Immature natural killer cell (primary cell): ENCODE measurements around the gene PTPRD. TPM values are rescaled to one million over a fixed set of nuclear protein-coding genes. Genes with fewer than 3 reads are reported as not detected.

Experiments
- DNase-seq, 3 donors: peaks; one replicate each; pipeline ENCODE4 v3.0.0; 2022; ENCODE audit warnings: mixed read lengths in 1 of 3
- H3K27ac Mint-ChIP-seq, 6 donors: one replicate each; pipeline ENCODE4 v1.8.0; 2020; ENCODE audit warnings: mixed read lengths in 6 of 6, mild to moderate bottlenecking in 5 of 6, inconsistent platforms in 4 of 6, moderate library complexity in 3 of 6
- H3K27me3 Mint-ChIP-seq, 3 donors: one replicate each; pipeline ENCODE4 v1.8.0; 2020 to 2021; ENCODE audit warnings: low read depth in 3 of 3, mild to moderate bottlenecking in 3 of 3, mixed read lengths in 3 of 3, moderate library complexity in 3 of 3, inconsistent platforms in 1 of 3
- H3K36me3 Mint-ChIP-seq, 3 donors: one replicate each; pipeline ENCODE4 v1.8.0; 2020; ENCODE audit warnings: mixed read lengths in 3 of 3, inconsistent platforms in 2 of 3, mild to moderate bottlenecking in 2 of 3
- H3K4me1 Mint-ChIP-seq, 2 donors: one replicate each; pipeline ENCODE4 v1.8.0; 2020; ENCODE audit warnings: inconsistent platforms in 2 of 2, mild to moderate bottlenecking in 2 of 2, mixed read lengths in 2 of 2, moderate library complexity in 1 of 2
- H3K4me3 Mint-ChIP-seq, 5 donors: one replicate each; pipeline ENCODE4 v1.8.0; 2020; ENCODE audit warnings: mild to moderate bottlenecking in 5 of 5, mixed read lengths in 5 of 5, inconsistent platforms in 3 of 5, moderate library complexity in 3 of 5
- H3K9me3 Mint-ChIP-seq, 6 donors: one replicate each; pipeline ENCODE4 v1.8.0; 2020; ENCODE audit warnings: mild to moderate bottlenecking in 6 of 6, mixed read lengths in 6 of 6, inconsistent platforms in 4 of 6, moderate library complexity in 3 of 6
- polyA plus RNA-seq, 3 donors: library from polyadenylated mRNA; unstranded; fragments of 300-500 nt; fragmentation: Illumina TruSeq; gene quantifications; one replicate each; pipeline ENCODE4 v1.2.3, GENCODE V29; 2021

The PTPRD gene
- polyA plus RNA-seq, 3 donors from 2014 or later = not detected

- Mint-ChIP-seq H3K27ac (no peak overlapping the region), H3K4me3 (no peak overlapping the region), H3K9me3 (peaks cover 2 to 34% (median 8%) of the 10 kb centered on the region in 6 donors), H3K27me3 (peaks cover 0 to 3% (median 0%) of the 10 kb centered on the region in 3 donors), H3K4me1 (peaks cover 0 to 12% of the 10 kb centered on the region in 2 donors), H3K36me3 (no peaks in the 10 kb centered on the region)
- no peak for DNase-seq
These were observed 692.3 kb downstream of the PTPRD start for GRCh38 chr9:9920425-9921060.

GRCh38 chr9:9919174-9919775, 693.5 kb downstream of the PTPRD start:
- Mint-ChIP-seq H3K4me1 (peaks cover 0 to 8% of the 10 kb centered on the region in 2 donors), H3K27me3 (peaks cover 0 to 3% (median 0%) of the 10 kb centered on the region in 3 donors), H3K9me3 (peaks cover 2 to 40% (median 17%) of the 10 kb centered on the region in 6 donors), H3K4me3 (no peak overlapping the region), H3K27ac (no peak overlapping the region), H3K36me3 (no peaks in the 10 kb centered on the region)
- DNase-seq = no peak

DNA sequence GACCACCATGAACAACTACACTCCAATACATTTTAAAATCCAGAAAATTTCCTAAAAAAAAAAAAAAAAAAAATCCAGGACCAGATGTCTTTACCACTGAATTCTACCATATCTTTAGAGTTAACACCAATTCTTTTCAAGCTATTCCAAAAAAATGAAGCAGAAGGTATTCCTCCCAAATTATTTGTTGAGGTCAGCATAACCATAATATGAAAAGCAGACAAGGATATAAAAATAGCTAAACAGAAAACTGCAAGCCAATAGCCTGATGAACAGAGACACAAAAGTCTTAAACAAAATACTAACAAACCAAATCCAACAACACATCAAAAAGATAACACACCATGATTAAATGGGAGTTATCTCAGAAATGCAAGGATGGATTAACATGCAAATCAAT, 695.4 kb downstream of the PTPRD start:
- Mint-ChIP-seq H3K27me3 (peaks cover 0 to 3% (median 0%) of the 10 kb centered on the region in 3 donors), H3K4me1 (no peaks in the 10 kb centered on the region), H3K9me3 (peaks cover 2 to 43% (median 15%) of the 10 kb centered on the region in 6 donors), H3K4me3 (no peak overlapping the region), H3K36me3 (no peaks in the 10 kb centered on the region), H3K27ac (no peak overlapping the region)
- DNase-seq = no peak

DNA sequence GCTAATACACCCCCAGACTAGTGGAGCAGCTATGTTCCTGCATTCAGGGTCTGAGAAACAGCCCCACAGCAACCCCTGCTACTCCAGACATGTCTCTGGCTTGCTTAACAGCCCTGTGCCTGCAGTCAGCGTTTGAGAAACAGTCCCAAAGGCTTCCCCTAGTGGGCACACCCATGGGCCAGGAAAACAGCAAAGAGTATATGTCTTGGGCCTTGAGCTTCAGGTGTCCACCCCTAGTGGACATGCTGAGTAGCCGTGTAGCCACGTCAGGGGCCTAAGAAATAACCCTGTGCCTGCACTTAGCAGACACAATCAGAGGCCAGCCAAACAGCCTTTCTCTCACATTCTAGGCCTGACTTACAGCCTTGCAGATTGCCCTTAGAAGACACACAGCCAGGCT, 698.6 kb downstream of the PTPRD start:
- H3K27ac Mint-ChIP-seq = no peak overlapping the region
- H3K4me1 Mint-ChIP-seq = no peaks in the 10 kb centered on the region
- H3K4me3 Mint-ChIP-seq = no peak overlapping the region
- H3K27me3 Mint-ChIP-seq = peaks cover 0 to 3% (median 0%) of the 10 kb centered on the region in 3 donors
- DNase-seq = no peak
- no peaks in the 10 kb centered on the region for H3K36me3 Mint-ChIP-seq
- H3K9me3 Mint-ChIP-seq = peaks cover 2 to 31% (median 14%) of the 10 kb centered on the region in 6 donors

- no peak for DNase-seq
- no peaks in the 10 kb centered on the region for H3K36me3 Mint-ChIP-seq
- H3K9me3 Mint-ChIP-seq = peaks cover 0 to 29% (median 13%) of the 10 kb centered on the region in 6 donors
- peaks cover 0 to 3% (median 0%) of the 10 kb centered on the region in 3 donors for H3K27me3 Mint-ChIP-seq
- H3K4me3 Mint-ChIP-seq = no peak overlapping the region
- H3K27ac Mint-ChIP-seq = no peak overlapping the region
- H3K4me1 Mint-ChIP-seq = no peaks in the 10 kb centered on the region
These were observed 699.4 kb downstream of the PTPRD start for GRCh38 chr9:9913276-9913832.

DNA sequence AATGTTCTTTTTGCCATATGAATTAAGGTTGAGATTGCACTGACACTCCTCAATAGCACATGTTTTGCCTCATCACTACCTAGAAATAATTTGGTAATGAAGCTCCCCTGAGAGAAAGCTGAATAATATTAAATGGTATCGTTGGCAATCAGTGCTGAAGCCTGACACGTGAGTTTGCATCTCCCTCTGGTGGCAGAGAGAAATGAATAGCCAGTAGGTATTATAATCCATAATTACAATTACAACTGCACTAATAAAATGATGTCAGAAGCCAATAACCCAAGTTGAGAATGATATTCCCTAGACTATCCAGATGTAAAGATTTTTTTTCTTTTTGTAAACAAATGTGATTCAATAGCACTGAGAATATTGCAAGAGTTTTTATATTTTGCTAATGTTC, 700.3 kb downstream of the PTPRD start:
- DNase-seq = no peak
- Mint-ChIP-seq H3K4me1 (no peaks in the 10 kb centered on the region), H3K27me3 (peaks cover 0 to 3% (median 0%) of the 10 kb centered on the region in 3 donors), H3K4me3 (no peak overlapping the region), H3K9me3 (peaks cover 0 to 27% (median 13%) of the 10 kb centered on the region in 6 donors), H3K27ac (no peak overlapping the region), H3K36me3 (no peaks in the 10 kb centered on the region)

DNA sequence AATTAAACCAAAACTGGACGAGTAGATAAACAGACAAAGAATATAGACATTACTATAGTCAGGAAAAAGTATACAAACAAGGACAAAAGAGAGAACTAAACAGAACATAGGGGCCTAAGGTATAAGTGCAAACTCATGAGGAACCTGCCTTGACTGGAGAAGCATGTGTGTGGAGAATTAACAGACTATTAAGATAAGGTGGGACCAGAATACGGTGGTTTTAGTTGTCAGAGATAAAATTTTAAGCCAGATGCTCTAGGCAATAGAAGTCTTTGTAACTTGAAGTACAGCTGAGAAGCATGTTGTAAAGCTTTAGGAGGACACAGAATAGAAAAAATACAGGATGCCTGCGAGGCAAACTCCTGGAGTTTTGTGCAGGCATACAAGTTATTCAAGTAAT, 707.1 kb downstream of the PTPRD start:
- no peaks in the 10 kb centered on the region for H3K4me1 Mint-ChIP-seq
- H3K4me3 Mint-ChIP-seq = no peak overlapping the region
- no peak overlapping the region for H3K27ac Mint-ChIP-seq
- DNase-seq = no peak
- no peaks in the 10 kb centered on the region for H3K27me3 Mint-ChIP-seq
- H3K9me3 Mint-ChIP-seq = peaks cover 0 to 26% (median 2%) of the 10 kb centered on the region in 6 donors
- no peaks in the 10 kb centered on the region for H3K36me3 Mint-ChIP-seq

DNA sequence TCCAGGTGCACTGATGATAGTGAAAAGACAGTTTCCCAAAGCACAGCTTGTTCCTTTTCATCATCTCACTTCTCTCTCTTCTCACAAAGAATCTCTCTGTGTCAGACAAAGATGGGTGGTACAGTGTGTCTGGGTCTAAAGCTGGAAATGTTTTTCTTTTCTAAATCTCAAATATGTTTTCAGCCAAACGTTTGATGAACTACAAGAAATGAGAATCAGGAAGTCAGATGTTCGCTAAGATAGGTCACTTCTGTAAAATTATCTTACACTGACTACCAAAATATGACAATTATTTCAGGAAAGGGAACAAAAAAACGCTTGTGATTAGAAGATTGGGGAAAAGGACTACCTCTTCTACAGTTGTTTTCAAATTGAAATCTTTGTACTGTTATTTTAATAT, 708.8 kb downstream of the PTPRD start:
- Mint-ChIP-seq H3K9me3 (peaks cover 0 to 33% (median 2%) of the 10 kb centered on the region in 6 donors), H3K36me3 (no peaks in the 10 kb centered on the region), H3K27ac (no peak overlapping the region), H3K4me1 (no peaks in the 10 kb centered on the region), H3K27me3 (no peaks in the 10 kb centered on the region), H3K4me3 (no peak overlapping the region)
- no peak for DNase-seq

GRCh38 chr9:9901624-9902023, 711.2 kb downstream of the PTPRD start:
- DNase-seq = no peak
- Mint-ChIP-seq H3K27me3 (no peaks in the 10 kb centered on the region), H3K27ac (no peak overlapping the region), H3K36me3 (no peaks in the 10 kb centered on the region), H3K4me1 (no peaks in the 10 kb centered on the region), H3K9me3 (peaks cover 0 to 22% (median 2%) of the 10 kb centered on the region in 6 donors), H3K4me3 (no peak overlapping the region)

DNA sequence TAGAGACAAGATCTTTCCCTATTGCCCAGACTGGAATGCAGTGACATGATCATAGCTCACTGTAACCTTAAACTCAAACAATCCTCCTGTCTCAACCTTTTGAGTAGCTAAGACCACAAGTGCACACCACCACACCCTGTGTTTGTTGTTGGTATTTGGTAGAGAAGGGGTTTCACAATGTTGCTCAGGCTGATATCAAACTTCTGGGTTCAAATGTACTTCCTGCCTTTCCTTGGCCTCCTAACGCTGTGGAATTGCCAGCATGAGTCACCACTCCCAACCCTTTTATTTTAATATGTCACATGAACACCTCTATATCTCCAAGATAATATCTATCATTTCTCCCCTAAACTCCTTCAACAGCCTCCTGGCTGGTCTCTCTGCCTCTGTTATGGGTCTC, 719.0 kb downstream of the PTPRD start:
- Mint-ChIP-seq H3K4me1 (no peaks in the 10 kb centered on the region), H3K4me3 (no peak overlapping the region), H3K27me3 (peaks cover 0 to 2% (median 0%) of the 10 kb centered on the region in 3 donors), H3K36me3 (no peaks in the 10 kb centered on the region), H3K27ac (no peak overlapping the region), H3K9me3 (peaks cover 0 to 11% (median 2%) of the 10 kb centered on the region in 6 donors)
- DNase-seq = no peak

DNA sequence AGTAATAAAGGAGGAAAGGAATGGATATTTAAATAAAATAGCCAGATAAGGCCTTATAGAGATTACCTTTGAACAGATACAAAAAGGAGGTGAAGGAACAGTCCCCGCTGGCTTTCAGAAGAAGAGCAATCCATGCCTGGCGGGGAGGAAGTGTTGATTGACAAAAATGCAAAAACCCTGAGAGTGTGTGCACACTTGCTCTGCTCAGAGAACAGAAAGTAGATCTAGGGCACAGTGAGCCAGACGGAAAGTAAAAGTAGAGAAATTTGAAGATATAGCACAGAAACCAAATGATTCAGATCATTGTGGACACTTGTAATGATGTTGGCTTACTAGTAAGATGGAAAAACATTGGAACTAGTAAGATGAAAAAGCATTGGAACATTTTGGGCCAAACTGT, 720.6 kb downstream of the PTPRD start:
- DNase-seq = no peak
- H3K4me3 Mint-ChIP-seq = no peak overlapping the region
- no peaks in the 10 kb centered on the region for H3K4me1 Mint-ChIP-seq
- peaks cover 0 to 2% (median 0%) of the 10 kb centered on the region in 3 donors for H3K27me3 Mint-ChIP-seq
- no peaks in the 10 kb centered on the region for H3K36me3 Mint-ChIP-seq
- no peak overlapping the region for H3K27ac Mint-ChIP-seq
- peaks cover 4 to 26% (median 4%) of the 10 kb centered on the region in 6 donors for H3K9me3 Mint-ChIP-seq

GRCh38 chr9:9881692-9882091, 731.1 kb downstream of the PTPRD start:
- DNase-seq = no peak
- peaks cover 0 to 4% (median 0%) of the 10 kb centered on the region in 3 donors for H3K36me3 Mint-ChIP-seq
- no peak overlapping the region for H3K27ac Mint-ChIP-seq
- H3K4me1 Mint-ChIP-seq = no peaks in the 10 kb centered on the region
- no peak overlapping the region for H3K4me3 Mint-ChIP-seq
- peaks cover 5 to 39% (median 22%) of the 10 kb centered on the region in 6 donors for H3K9me3 Mint-ChIP-seq
- H3K27me3 Mint-ChIP-seq = no peaks in the 10 kb centered on the region

DNA sequence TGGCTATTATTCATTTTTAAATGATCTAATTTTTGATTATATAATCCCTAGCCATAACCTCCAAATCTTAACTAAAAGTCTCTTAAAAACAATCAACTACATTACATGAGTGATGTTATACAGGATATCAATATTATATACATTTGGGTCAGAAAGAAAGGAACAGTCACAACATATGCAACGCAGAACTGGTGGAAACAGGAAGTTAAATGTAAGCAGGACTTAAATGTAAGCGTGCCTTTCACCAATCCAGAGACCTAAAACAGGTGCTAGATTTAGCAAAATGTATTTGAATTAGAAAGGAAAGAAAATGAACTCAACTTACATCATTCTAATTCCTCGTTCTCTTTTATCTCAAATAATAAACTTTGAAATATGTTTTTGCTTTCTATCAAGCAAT, 738.5 kb downstream of the PTPRD start:
- Mint-ChIP-seq H3K4me3 (no peak overlapping the region), H3K36me3 (no peaks in the 10 kb centered on the region), H3K4me1 (no peaks in the 10 kb centered on the region), H3K27ac (no peak overlapping the region), H3K27me3 (no peaks in the 10 kb centered on the region), H3K9me3 (peaks cover 0 to 27% (median 7%) of the 10 kb centered on the region in 6 donors)
- no peak for DNase-seq

DNA sequence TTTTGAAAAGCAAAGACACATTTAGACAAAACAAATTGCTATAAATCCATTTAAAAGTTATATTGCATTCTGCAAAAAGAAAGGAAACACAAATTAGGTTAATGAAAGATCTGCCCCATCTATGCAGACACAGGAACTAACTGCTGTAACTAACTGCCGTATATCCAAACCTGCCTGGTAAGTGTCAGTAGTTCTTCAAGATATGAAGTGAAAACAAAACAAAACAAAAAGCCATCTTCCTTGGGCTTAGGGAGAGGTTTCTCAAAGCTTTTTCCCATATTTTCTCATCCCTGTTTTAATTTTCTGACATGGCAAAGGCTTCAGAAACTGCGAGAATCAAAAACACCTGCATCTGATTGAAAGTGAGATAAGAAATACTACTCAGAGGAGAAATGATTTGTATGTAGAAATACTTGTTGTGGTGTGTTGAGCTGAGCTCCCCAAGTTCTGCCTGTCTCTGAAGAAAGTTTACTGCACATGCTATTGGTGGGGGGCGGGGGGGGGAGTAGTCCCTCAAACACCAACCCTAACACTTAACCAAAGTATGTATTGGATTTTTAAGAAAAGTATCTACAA, 750.5 kb downstream of the PTPRD start:
- no peak overlapping the region for H3K4me3 Mint-ChIP-seq
- peaks cover 0 to 19% (median 7%) of the 10 kb centered on the region in 6 donors for H3K9me3 Mint-ChIP-seq
- no peaks in the 10 kb centered on the region for H3K36me3 Mint-ChIP-seq
- no peaks in the 10 kb centered on the region for H3K4me1 Mint-ChIP-seq
- no peak overlapping the region for H3K27ac Mint-ChIP-seq
- peaks cover 0 to 1% (median 0%) of the 10 kb centered on the region in 3 donors for H3K27me3 Mint-ChIP-seq
- DNase-seq = no peak
